ENCODE results near the gene PYGO2. TPM values are rescaled to one million over a fixed set of nuclear protein-coding genes. Genes with fewer than 3 reads are reported as not detected.

The PYGO2 gene
- total and polyA plus RNA-seq, 2 of the 8 experiments (the other 6 are each of a cell fraction or from before 2014, with no cell fraction given): 31.0 to 31.6 TPM

DNA sequence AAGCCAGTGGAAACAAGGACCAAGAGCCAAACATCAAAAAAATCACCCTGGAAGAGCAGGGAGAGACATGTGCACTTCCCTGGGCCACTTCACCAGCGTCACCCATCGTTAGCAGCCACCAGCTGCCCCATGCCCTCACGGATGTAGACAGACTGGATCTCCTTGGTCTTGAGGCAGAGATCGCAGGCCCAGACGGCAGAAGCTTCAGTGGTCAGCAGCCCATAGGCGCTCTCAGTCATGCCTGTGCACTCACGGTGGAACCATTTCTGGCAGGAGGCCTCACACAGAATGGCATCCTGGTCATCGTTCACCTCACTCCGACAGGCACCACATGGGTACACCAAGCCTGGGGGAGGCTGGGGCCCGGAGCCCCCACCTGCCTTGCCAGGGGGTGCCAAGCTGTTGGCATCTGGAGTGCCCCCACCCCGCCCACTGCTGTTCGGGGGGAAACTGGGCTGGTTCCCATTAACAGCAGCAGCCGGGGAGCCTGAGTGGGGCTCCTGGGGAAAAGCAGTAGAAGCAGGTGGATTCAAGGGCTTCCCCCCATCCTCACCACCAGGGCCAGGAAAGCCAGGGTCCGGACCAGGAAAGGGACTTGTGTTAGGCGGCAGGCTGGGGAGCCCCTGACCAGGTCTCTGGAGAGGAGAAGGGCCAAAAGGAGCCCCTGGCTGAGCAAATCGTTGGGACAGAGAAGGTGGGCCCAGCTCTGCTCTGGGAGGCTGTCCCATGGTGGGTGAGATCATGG lies 2.7 kb downstream of the PYGO2 start (continued):
- TF ChIP-seq, protein P1, sequence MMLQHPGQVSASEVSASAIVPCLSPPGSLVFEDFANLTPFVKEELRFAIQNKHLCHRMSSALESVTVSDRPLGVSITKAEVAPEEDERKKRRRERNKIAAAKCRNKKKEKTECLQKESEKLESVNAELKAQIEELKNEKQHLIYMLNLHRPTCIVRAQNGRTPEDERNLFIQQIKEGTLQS (IDR thresholded peaks at IDR 0.05; ENCODE audit: insufficient read depth, low read depth, low read length): no peak
- TF ChIP-seq SUZ12 (IDR thresholded peaks at IDR 0.05; ENCODE audit: low read length) (no peak), GTF2F1 (IDR thresholded peaks at IDR 0.05; ENCODE audit: borderline replicate concordance, low read depth, low read length) (no peak), TAF7 (optimal IDR thresholded peaks at IDR 0.05; ENCODE audit: borderline replicate concordance, low read depth, low read length) (no peak), CREB1 (IDR thresholded peaks at IDR 0.05) (no peak), EZH2 (IDR thresholded peaks at IDR 0.05; ENCODE audit: low read depth, low read length, severe bottlenecking) (no peak), SIX5 (IDR thresholded peaks at IDR 0.05; ENCODE audit: low read depth, low read length) (no peak), TCF12 (IDR thresholded peaks at IDR 0.05; ENCODE audit: low read depth, low read length) (no peak), E2F6 (IDR thresholded peaks at IDR 0.05) (no peak)

All from H1 (cell line).